NK-92 (cell line): ENCODE results near the gene SNRNP25.
"Not testable (repeated sequence)": the region's sequence is repeated elsewhere in the genome, so short reads cannot be mapped to it uniquely, and the experiment has no call there.

Experiments
- DNase-seq: peaks from one replicate; lab custom pipeline; 2025; ENCODE audit not compliant: unreplicated experiment; lab: John Stamatoyannopoulos, UW

The SNRNP25 gene

DNA sequence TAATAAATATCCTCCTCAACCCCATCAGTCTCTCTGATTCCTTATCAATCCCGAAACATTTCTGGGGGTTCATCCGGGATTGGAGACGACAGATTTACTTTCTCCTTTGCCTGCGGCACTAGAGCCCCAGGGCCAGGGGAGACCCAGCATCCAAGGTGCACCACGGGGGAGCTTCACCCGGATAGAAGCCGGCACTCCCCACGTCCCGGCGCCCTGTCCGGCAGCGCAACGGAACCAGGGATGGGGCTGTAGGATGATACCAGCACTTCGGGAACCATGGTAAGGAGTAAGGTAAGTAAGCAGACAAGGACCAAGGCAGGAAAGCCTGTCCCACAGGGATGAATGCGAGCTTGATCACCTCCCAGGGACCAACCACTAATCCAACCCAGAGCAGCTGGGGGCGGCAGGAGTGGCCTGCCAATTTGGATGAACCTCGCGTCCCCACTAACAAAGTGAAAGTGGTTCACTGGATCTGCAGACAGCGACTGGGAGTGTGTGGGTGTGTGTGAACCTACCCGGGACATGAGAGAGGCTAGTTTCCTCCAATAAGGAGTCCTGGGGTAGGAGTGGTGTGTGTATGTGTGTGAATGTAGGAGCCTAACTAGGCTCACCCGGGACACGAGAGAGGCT, 12.1 kb upstream of the SNRNP25 start:
- no peak for DNase-seq

GRCh38 chr16:42069-42457, 11.6 kb upstream of the SNRNP25 start:
- DNase-seq = no peak

DNA sequence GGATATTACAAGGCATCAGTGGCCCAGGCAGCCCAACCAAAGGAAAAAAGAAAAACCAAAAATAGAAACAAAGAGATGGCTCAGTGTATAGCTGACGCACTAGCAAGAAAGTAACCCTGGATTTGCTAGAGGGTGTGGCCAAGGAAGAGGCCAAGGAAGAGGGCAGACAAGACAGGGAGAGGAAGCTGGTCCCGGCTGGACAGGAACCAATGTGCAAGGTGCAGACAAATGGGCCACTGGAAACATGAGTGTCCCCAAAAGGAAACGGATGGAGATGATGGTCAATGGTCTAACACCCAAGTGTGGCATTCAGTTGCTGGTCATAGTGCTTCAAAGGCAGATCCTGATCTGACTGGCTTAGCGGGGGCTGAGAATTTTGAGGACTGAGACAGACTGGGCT, 10.9 kb upstream of the SNRNP25 start:
- no peak for DNase-seq

DNA sequence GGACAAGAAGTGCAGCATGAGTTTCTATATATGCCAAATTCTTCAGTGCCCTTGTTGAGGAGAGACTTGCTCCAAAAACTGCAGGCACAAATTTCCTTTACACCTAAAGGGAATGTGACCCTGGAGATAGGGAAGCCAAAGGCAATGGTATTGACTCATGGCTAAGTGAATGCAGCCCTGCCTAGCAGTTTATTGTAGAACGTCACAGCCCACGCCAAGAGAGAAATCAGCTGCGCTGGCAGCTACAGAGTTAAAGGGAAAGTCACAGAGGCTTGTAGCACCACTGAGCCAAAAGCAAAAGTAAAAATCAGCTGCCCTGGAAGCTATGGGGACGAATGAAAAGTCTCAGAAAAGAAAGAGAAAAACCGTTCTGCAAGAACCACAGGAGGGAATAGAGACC, 10.3 kb upstream of the SNRNP25 start:
- no peak for DNase-seq

GRCh38 chr16:44655-45054, 9.0 kb upstream of the SNRNP25 start:
- DNase-seq = no peak

GRCh38 chr16:45454-45853, 8.2 kb upstream of the SNRNP25 start:
- DNase-seq = no peak

GRCh38 chr16:46510-46909, 7.1 kb upstream of the SNRNP25 start:
- DNase-seq = not testable (repeated sequence)

DNA sequence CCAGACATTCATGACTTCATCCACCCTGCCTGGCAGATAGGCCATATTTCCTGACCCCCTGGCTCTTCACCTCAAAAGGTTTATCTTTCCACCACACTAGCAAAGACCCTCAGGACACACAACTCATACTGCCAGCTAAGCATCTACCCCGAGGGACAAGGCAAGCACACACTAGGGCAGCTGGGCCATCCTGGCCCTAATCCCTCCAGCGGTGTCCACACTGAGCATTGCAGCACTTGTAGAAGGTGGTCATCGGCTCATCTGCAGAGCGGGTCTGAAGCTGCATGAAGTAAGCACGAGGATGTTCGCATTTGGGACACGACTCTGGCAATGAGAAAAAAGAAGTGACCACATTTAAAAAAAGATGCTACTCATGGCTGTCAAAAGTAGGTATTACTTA, 6.4 kb upstream of the SNRNP25 start:
- no peak for DNase-seq

DNA sequence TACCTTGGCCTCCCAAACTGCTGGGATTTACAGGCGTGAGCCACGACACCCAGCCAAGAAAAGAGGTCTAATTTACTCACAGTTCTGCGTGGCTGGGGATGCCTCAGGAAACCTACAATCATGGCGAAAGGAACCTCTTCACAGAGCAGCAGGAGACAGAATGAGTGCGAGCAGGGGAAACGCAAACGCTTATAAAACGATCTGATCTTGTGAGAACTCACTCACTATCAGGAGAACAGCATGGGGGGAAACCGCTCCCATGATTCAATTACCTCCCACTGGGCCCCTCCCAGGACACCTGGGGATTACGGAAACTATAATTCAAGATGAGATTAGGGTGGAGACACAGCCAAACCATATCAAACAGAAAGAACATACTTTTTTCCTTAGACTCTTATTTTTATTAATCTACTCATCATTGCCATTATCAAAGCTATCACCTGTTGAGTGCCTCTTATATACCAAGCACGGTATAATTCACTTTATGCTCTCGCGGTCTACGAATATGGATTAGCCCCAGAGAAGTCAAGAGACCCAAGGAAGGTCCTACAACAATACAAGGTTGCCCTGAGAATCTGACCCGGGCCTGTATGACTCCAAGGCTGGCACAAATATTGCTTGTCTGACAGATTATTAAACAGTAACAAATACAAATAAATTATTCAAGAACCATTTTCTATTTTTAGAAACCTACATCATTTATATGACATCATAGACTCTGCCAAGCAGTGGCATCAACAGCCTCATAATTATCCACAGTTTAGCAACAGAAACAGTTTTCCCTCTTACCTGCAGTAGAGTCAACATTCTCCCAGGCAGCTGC, 2.6 kb upstream of the SNRNP25 start:
- DNase-seq = no peak

GRCh38 chr16:54237-54581, 581 bp downstream of the SNRNP25 start:
- no peak for DNase-seq

- DNase-seq = no peak
These were observed 2.0 kb downstream of the SNRNP25 start for GRCh38 chr16:55571-56136.

- DNase-seq = no peak
These were observed 2.8 kb downstream of the SNRNP25 start for GRCh38 chr16:56231-56927.

GRCh38 chr16:57711-58110, 4.1 kb downstream of the SNRNP25 start:
- no peak for DNase-seq

- no peak for DNase-seq
These were observed 5.1 kb downstream of the SNRNP25 start for GRCh38 chr16:58491-59439.

- DNase-seq = no peak
These were observed 5.9 kb downstream of the SNRNP25 start for GRCh38 chr16:59440-60059.

DNA sequence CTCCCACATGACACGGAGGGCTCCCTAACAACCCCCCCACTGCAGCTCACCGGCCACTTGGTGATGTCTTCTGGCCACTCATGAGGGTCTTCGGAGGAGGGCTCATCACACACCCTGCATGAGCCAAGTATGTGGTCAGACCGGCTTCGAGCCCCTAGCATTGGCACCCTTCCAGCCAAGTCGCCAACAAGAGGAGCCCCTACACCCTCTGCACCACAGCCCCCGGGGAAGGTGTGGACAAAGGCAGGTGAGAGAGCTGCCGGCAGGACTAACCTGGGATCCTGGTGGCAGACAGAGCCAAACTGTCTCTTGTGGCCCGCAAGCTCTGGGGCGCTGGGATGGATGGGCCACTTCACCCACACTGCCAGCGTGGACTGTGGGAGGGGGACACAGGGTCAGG, 6.5 kb downstream of the SNRNP25 start:
- DNase-seq = no peak

DNA sequence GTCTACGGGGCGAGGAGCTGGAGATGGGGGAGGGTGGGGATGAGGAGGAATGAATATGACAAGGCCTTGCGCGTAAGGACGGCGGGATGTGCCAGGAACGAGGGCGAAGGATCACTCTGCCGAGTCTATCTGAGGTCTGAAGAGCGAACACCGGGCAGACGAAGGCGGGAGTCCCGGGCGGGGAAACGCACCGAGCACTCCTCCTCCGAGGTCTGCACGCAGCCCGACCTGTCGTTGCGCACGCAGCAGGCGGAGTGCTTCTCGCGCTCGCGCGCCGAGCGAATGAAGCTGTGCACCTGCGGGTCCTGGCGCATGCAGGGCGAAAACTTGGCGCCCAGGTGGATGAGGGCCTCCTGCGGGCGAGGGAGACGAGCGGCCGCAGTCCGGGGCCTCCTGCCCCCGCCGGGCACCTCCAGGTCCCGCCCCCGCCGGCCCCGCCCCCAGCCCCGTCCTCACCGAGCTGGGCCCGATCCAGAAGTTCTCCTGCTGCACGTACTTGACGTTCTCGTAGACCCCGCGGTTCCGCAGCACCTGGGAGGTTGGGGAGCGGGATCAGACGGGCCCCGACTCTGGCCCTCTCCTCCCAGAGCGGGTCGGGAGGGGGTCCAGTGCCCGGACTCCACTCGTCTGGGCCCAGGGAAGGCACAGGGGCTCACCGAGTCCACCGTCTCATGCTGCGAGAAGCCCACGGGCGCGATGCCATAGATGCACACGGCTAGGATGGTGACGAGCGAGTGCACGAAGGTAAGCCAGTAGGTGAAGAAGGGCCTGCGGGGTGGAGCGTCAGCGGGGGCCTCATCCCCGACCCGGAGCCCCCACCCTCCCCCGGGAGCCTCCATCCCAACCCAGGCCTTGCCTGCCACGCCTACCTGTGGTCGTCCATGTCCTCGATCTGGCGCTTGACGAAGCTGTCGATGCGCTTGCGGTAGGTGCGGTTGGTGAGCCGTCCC, 7.6 kb downstream of the SNRNP25 start:
- no peak for DNase-seq

DNA sequence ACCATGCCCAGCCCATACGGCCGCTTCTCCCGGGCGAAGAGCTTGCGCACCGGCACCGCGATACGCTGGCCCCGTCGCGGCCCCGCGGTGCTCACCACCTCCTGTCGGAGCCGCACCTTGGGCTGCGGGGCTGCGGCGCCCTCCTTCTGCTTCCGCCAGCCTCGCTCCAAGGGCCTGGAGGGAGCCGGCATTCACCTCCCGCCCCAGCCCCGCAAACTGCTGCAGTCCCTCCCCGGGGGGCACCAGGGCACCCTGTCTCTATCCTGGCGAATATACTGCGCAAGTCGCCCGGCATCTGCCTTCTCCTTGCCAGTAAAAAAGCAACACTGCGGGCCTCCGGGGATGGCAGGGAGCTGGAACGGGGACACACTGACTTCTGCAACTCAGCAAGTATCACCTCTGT, 8.3 kb downstream of the SNRNP25 start:
- DNase-seq = no peak

- DNase-seq = no peak
These were observed 8.8 kb downstream of the SNRNP25 start for GRCh38 chr16:62283-62967.
